ENCODE data around the gene CLOCK.

The CLOCK gene

DNA sequence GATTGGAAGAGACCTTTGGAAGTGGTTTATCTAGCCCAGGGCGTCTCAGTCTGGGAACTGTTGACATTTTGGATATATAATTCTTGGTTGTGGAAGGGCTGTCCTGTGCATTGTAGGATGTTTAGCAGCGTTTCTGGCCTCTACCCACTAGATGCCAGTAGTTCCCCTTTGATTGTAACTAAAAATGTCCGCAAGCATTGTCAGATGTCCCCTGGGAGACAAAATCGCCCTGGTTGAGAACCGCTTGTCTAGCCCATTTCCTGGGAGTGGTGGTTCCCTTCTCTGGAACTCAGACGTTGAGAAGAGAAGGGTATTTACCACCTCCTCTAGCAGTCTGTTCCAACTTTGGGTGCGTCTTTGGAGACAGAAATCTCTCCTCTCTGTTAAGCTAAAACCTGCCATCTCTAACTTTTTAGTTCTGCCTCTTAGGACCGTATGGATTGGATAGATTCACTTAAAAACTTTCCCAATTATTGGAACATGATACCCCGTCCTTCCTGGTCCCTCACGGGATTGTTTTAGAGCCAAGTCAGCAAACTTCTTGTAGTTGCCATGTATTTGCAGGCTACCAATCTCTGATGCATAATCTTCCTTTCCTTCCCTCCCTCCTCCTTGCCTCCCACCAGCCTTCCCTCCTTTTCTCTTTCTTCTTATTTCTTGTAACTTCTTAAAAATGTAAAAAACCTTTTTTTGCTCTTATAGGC is 137.1 kb downstream of the CLOCK start:
- H3K27ac Mint-ChIP-seq, result peak overlapping the region; percentile 80
- no peak overlapping the region for H3K4me3 Mint-ChIP-seq
- intact Hi-C loops (cut with micrococcal nuclease), result loop anchor here (5.0 kb wide), 1 partner anchor 458 kb away; no protein-coding TSS in a partner anchor
- peaks cover 62% of the 10 kb centered on the region for H3K36me3 Mint-ChIP-seq (ENCODE audit: low read depth)
- H3K9me3 Mint-ChIP-seq, result no peaks in the 10 kb centered on the region
- H3K4me1 Mint-ChIP-seq (ENCODE audit: low read depth), result peaks cover 38% of the 10 kb centered on the region
- H3K27me3 Mint-ChIP-seq, result no peaks in the 10 kb centered on the region

DNA sequence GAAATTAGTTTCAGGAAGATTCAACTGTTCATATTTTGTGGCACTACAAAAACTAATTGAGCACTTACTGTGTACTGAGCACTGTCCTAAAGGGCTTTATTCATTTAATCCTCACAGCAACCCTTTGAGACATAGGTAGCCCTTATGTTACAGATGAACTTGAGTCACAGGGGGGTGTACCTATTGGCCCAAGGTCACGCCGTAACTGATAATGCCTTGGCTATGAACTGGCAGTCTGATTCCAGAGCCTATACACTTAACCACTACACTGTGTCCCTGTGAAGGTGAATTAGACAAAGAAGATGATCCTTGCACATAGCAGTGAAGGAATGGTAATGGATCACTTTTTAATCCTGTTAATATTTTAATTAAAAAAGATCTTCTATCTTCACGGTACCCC is 138.9 kb downstream of the CLOCK start:
- Mint-ChIP-seq H3K27ac (no peak overlapping the region), H3K36me3 (ENCODE audit: low read depth) (peaks cover 65% of the 10 kb centered on the region), H3K9me3 (no peaks in the 10 kb centered on the region), H3K27me3 (no peaks in the 10 kb centered on the region), H3K4me1 (ENCODE audit: low read depth) (peaks cover 46% of the 10 kb centered on the region), H3K4me3 (no peak overlapping the region)
- intact Hi-C loops (cut with micrococcal nuclease), result loop anchor here (5.0 kb wide), 1 partner anchor 460 kb away; no protein-coding TSS in a partner anchor

DNA sequence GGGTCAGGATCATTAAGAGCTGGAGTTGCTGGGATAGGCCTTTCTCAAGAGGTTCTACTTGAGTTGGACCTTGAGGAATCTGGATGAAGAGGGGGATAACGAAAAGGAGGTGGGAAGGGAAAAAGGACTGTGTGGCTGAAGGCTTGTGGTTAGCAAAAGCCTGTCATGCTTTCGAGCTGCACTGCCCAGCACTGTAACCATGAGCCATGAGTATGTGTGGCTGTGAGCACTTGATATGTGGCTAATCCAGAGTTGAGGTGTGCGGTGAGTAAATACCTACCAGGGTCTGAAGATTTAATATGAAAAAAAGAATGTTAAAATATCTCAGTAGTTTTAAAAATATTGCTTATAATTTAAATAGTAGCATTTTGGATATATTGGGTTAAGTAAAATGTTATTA is 139.6 kb downstream of the CLOCK start:
- Mint-ChIP-seq H3K27me3 (no peaks in the 10 kb centered on the region), H3K4me3 (no peak overlapping the region), H3K9me3 (no peaks in the 10 kb centered on the region), H3K27ac (peak overlapping the region; percentile 38), H3K36me3 (ENCODE audit: low read depth) (peaks cover 65% of the 10 kb centered on the region), H3K4me1 (ENCODE audit: low read depth) (peaks cover 46% of the 10 kb centered on the region)
- intact Hi-C loops (cut with micrococcal nuclease), result loop anchor here (5.0 kb wide), 1 partner anchor 460 kb away; no protein-coding TSS in a partner anchor

DNA sequence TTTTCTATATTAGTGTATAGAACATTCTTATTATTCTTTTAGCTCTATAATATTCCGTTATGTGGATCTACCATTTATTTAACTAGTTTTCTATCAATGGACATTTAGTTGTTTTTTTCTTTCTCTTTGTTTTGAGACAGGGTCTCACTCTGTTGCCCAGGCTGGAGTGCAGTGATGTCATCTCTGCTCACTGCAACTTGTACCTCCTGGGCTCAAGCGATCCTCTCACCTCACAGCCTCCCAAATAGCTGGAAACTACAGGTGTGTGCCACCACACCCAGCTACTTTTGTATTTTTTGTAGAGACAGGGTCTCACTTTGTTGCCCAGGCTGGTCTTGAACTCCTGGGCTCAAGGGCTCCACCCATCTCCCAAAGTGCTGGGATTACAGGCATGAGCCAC is 140.2 kb downstream of the CLOCK start:
- Mint-ChIP-seq H3K4me3 (no peak overlapping the region), H3K36me3 (ENCODE audit: low read depth) (peaks cover 60% of the 10 kb centered on the region), H3K4me1 (ENCODE audit: low read depth) (peaks cover 46% of the 10 kb centered on the region), H3K27ac (peak overlapping the region; percentile 38), H3K9me3 (no peaks in the 10 kb centered on the region), H3K27me3 (no peaks in the 10 kb centered on the region)
- intact Hi-C loops (cut with micrococcal nuclease), result loop anchor here (5.0 kb wide), 1 partner anchor 461 kb away; no protein-coding TSS in a partner anchor

DNA sequence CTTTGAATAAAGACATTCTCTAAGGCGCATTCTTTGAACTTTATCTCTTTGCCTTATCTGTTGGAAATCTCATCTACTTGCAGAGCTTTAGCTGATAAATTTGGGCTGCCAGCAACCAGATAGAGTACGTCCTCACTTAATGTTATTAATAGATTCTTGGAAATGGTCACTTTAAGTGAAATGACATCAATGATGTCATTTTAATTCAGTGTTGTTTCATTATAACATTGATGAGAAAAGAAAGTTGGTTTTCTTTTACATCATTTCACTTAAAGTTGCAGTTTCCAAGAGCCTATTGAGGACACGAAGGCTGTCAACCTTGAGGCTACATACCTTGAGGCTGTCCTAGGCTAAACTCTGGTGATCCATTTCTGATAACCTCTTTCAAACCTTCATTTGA is 141.6 kb downstream of the CLOCK start:
- Mint-ChIP-seq H3K9me3 (no peaks in the 10 kb centered on the region), H3K4me3 (no peak overlapping the region), H3K27me3 (no peaks in the 10 kb centered on the region), H3K36me3 (ENCODE audit: low read depth) (peaks cover 61% of the 10 kb centered on the region), H3K4me1 (ENCODE audit: low read depth) (peaks cover 53% of the 10 kb centered on the region), H3K27ac (no peak overlapping the region)
- intact Hi-C loops (cut with micrococcal nuclease), result loop anchor here (5.0 kb wide), 1 partner anchor 462 kb away; no protein-coding TSS in a partner anchor

DNA sequence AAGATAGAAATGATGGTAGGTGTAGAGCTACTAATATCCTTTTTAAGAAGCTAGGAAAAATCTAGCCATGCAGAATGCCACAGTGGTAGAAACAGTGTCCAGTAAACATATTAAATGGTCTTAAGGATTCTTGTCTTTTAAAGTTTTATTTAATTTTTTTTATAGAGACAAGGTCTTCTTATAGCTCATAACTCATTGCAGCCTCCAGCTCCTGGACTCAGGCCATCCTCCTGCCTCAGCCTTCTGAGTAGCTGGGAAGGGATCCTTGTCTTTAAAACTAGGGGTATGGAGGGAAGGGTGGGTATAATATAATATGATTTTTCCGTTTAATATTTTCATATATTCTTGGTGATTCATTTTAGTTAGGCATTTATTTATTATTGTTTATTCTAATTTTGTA is 147.1 kb downstream of the CLOCK start:
- Mint-ChIP-seq H3K36me3 (ENCODE audit: low read depth) (peaks cover 69% of the 10 kb centered on the region), H3K4me3 (peak overlapping the region; percentile 92), H3K9me3 (no peaks in the 10 kb centered on the region), H3K27me3 (no peaks in the 10 kb centered on the region), H3K4me1 (ENCODE audit: low read depth) (peaks cover 52% of the 10 kb centered on the region), H3K27ac (peak overlapping the region; percentile 41)
- intact Hi-C loops (cut with micrococcal nuclease), result loop anchor here (5.0 kb wide), 1 partner anchor 148 kb away; the partner anchor contains the start of gene CLOCK

DNA sequence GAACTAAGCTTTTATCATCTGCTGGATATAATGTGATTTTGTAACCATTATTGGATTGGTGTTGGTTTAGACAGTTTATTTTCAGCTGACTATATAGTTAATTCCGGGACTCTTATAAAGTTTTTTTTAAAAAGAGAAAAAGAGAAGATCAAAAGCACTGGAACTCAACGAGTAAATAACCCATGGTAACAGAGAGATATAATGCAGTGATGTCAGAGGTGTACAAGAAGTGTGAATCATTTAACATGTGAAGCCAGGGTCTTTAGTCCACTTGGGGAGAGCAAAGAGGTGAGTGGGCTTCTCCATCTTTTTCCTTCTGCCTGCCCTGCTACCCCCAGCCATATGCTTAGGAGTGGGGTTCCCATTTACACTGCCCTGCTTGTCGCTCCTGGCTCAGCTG is 147.7 kb downstream of the CLOCK start:
- Mint-ChIP-seq H3K27me3 (no peaks in the 10 kb centered on the region), H3K27ac (peak overlapping the region; percentile 41), H3K4me1 (ENCODE audit: low read depth) (peaks cover 50% of the 10 kb centered on the region), H3K9me3 (no peaks in the 10 kb centered on the region), H3K4me3 (peak overlapping the region; percentile 92), H3K36me3 (ENCODE audit: low read depth) (peaks cover 62% of the 10 kb centered on the region)
- intact Hi-C loops (cut with micrococcal nuclease), result loop anchor here (5.0 kb wide), 1 partner anchor 148 kb away; the partner anchor contains the start of gene CLOCK

DNA sequence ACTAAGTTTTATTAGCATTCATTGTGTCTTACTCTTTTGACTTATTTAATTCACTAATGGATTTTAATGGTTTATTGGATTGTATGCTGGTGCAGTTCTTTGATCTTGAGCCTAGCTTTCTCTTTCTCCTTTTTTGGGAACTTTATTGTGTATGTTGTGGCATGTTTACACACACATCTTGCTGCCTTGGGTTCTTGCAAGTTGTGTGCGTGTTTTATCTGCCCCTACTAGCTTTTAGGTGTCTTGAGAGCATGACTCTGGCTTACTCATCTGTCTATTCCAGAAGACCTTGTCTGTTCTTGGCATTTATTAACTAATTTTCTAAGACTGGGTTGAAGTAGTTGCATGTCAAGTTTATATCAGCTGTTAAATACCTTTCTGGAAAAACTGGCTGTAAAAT is 148.2 kb downstream of the CLOCK start:
- Mint-ChIP-seq H3K9me3 (no peaks in the 10 kb centered on the region), H3K4me3 (peak overlapping the region; percentile 92), H3K36me3 (ENCODE audit: low read depth) (peaks cover 57% of the 10 kb centered on the region), H3K27ac (peak overlapping the region; percentile 96), H3K27me3 (no peaks in the 10 kb centered on the region), H3K4me1 (ENCODE audit: low read depth) (peaks cover 45% of the 10 kb centered on the region)
- intact Hi-C loops (cut with micrococcal nuclease), result loop anchor here (5.0 kb wide), 1 partner anchor 149 kb away; the partner anchor contains the start of gene CLOCK

DNA sequence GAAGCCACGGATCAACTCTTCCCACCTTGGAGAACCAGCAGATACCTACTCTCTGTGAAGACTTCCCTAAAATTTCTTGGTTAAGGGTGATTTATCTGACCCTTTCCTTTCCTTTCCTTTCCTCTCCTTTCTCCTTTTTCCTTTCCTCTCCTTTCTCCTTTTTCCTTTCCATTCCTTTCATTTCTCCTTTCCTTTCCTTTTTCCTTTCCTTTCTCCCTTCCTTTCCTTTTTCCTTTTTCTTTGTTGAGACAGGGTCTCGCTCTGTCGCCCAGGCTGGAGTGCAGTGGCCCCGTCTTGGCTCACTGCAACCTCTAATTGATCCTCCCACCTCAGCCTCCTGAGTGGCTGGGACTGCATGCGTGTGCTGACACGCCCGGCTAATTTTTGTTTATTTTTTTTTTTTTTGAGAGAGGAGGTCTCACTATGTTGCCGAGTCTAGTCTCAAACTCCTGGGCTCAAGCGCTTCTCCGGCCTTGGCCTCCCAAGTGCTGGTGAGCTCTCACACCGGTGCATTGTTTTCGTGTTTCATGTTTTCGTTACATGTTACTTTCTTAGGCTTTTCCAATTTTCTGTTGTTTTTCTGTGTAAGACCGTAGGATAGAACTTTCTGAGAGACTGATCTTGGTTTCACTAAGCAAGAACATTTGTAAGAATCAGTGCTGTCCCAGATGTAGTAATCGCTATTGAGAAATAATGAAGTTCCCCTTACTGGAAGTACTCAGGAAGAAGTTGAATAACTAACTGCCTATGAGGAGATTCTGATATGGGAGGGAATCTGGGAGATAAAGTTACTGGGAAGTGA is 149.0 kb downstream of the CLOCK start:
- no peaks in the 10 kb centered on the region for H3K27me3 Mint-ChIP-seq
- H3K36me3 Mint-ChIP-seq (ENCODE audit: low read depth), result peaks cover 50% of the 10 kb centered on the region
- intact Hi-C loops (cut with micrococcal nuclease), result loop anchor here (5.0 kb wide), 1 partner anchor 150 kb away; the partner anchor contains the start of gene CLOCK

DNA sequence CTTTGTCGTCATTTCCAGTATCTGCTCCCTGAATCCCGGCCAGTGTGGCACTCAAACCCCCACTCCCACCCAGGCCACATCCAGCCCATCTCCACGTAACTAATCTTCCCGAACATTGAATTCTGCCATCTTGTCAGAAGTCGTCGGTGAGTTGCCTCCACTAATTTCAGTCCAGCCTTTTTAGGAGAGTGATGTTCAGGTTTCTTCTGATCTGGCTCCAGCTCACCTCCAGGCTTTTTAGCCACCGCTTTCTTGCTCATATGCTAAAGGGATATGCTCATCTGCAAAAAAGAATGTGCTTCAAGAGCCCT is 149.6 kb downstream of the CLOCK start:
- Mint-ChIP-seq H3K27ac (peak overlapping the region; percentile 96), H3K4me3 (peak overlapping the region; percentile 92), H3K4me1 (ENCODE audit: low read depth) (peaks cover 44% of the 10 kb centered on the region)

More for the DNA sequence above, 149.0 kb downstream of the CLOCK start:
- Mint-ChIP-seq H3K27ac (peak overlapping the region; percentile 96), H3K4me3 (peak overlapping the region; percentile 92), H3K4me1 (ENCODE audit: low read depth) (peaks cover 44% of the 10 kb centered on the region), H3K9me3 (no peaks in the 10 kb centered on the region)

DNA sequence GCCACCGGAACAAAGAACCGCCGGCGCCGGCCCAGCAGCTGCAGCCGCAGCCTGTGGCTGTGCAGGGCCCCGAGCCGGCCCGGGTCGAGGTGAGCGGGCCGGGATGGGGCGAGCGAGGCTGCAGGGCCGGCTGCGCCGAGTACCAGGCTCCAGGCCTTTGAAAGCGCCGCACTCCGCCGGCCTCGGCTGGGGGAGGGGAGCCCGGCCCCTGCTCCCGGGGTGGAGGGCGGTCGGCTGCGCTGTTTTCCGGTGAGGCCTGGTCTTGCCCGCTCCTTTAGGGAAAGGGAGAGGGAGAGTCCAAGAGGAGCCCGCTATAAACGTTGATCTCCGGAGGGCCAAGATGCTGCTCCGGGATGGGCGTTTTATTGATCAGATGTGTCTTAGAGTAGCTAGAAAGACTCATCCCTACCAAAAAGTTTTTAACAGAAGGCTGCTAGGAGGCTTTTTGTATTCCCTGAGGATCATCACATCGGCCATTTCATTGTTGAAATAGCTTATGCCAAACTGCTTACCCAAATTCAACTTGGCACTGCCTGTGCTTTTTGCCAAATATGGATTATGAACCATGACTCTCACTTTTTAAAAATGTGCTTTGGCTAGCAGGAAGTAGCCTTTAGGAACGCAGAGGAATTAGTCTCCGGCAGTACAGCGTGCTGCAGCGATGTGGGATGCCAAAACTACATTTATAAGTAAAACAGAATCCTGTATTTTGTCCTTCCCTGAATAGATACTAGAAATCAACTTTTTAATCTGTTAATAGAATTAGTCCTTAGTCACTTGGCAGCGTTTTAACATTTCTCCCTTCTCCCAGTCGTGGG is 150.2 kb downstream of the CLOCK start:
- H3K27me3 Mint-ChIP-seq, result no peaks in the 10 kb centered on the region
- peaks cover 49% of the 10 kb centered on the region for H3K36me3 Mint-ChIP-seq (ENCODE audit: low read depth)
- peak overlapping the region; percentile 96 for H3K27ac Mint-ChIP-seq
- no peaks in the 10 kb centered on the region for H3K9me3 Mint-ChIP-seq
- intact Hi-C loops (cut with micrococcal nuclease), result loop anchor here (5.0 kb wide), 1 partner anchor 151 kb away; the partner anchor contains the start of gene CLOCK
- peak overlapping the region; percentile 92 for H3K4me3 Mint-ChIP-seq
- peaks cover 44% of the 10 kb centered on the region for H3K4me1 Mint-ChIP-seq (ENCODE audit: low read depth)

More for the DNA sequence above, 149.6 kb downstream of the CLOCK start:
- no peaks in the 10 kb centered on the region for H3K9me3 Mint-ChIP-seq
- H3K27me3 Mint-ChIP-seq, result no peaks in the 10 kb centered on the region
- peaks cover 49% of the 10 kb centered on the region for H3K36me3 Mint-ChIP-seq (ENCODE audit: low read depth)
- intact Hi-C loops (cut with micrococcal nuclease), result loop anchor here (5.0 kb wide), 1 partner anchor 150 kb away; the partner anchor contains the start of gene CLOCK

DNA sequence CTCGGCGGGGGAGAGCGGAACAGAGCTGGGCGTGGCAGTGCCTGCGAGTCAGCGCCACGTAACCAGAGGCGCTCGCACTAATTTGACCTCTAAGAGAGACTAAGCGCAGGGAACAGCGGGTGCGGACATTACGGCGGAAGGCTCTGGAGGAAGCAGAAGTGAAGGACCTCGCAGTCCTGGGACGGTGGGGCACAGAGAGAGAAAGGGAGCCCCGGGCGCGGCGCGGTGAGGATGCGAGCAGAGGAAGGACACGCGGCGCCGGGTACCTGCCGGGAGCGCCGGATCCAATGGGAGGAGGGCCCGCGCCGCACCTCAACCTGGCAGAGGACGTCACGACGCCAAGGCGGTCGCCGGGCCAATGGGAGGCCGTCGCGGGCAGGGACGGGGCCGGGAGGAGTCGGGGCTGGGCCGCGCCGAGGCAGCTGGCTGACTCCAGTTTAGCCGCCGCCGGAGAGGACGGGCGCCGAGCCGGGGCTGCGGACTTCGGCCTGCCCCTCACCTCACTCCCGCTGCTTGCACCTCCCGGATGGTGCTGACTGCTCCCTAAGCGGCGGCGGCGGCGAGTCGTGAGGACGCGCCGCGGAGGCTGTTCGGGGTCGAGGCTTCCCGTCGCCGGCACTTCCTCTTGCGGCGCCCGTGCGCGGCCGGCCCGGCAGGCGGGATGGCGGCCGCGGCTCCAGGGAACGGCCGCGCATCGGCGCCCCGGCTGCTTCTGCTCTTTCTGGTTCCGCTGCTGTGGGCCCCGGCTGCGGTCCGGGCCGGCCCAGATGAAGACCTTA is 151.0 kb downstream of the CLOCK start, which contains the start of gene TMEM165:
Gene TMEM165, plus strand, starts transcription at position 429 of the 779 bp plus-strand sequence. Its CDS starts 233 bp downstream, at position 662.
- peaks cover 46% of the 10 kb centered on the region for H3K36me3 Mint-ChIP-seq (ENCODE audit: low read depth)
- peaks cover 38% of the 10 kb centered on the region for H3K4me1 Mint-ChIP-seq (ENCODE audit: low read depth)
- H3K4me3 Mint-ChIP-seq, result peak within 1 kb of the TSS; percentile 92
- H3K27ac Mint-ChIP-seq, result peak within 1 kb of the TSS; percentile 96
- H3K27me3 Mint-ChIP-seq, result no peaks in the 10 kb centered on the region
- no peaks in the 10 kb centered on the region for H3K9me3 Mint-ChIP-seq
- intact Hi-C loops (cut with micrococcal nuclease), result loop anchor here (1.0 to 5.0 kb wide), 2 partner anchors 49 to 152 kb away; partner anchors contain the start of genes CLOCK and SRD5A3
